Keratinocyte (primary cell): ENCODE results near the gene VRK1. TPM values are rescaled to one million over a fixed set of nuclear protein-coding genes. Genes with fewer than 3 reads are reported as not detected.

Experiments
- DNase-seq: peaks from one replicate; pipeline ENCODE4 v3.0.0-alpha.2; 2011; ENCODE audit warnings: low read depth, missing footprints, low spot score
- FAIRE-seq: peaks from 2 replicates; lab custom pipeline; 2011; peaks lifted over from hg19 to GRCh38; lab: Jason Lieb, UNC
- H2AFZ ChIP-seq: 2 replicates; pipeline ENCODE4 v1.6.0; 2012; ENCODE audit warnings: low read length, control low read depth, inconsistent platforms; ENCODE audit not compliant: control insufficient read depth
- H3K27ac ChIP-seq: 2 replicates; pipeline ENCODE4 v1.5.1; 2011; ENCODE audit warnings: low read length; ENCODE audit not compliant: control insufficient read depth, insufficient read depth
- H3K27me3 ChIP-seq: 3 replicates; pipeline ENCODE4 v1.6.0; 2011; ENCODE audit warnings: low read length; ENCODE audit not compliant: control insufficient read depth, insufficient read depth; ENCODE audit errors: extremely low read depth
- H3K36me3 ChIP-seq, 2 experiments: 2 replicates in 1 of 2; 3 replicates in 1 of 2; pipeline ENCODE4 v1.5.1; 2011; ENCODE audit warnings: low read length in 2 of 2, mild to moderate bottlenecking in 1 of 2; ENCODE audit not compliant: control insufficient read depth in 2 of 2, insufficient read depth in 2 of 2; ENCODE audit errors: extremely low read depth in 1 of 2
- H3K4me1 ChIP-seq: 3 replicates; pipeline ENCODE4 v1.5.1; 2011; ENCODE audit warnings: low read length; ENCODE audit not compliant: control insufficient read depth, insufficient read depth; ENCODE audit errors: extremely low read depth
- H3K4me2 ChIP-seq: 3 replicates; pipeline ENCODE4 v1.6.0; 2011; ENCODE audit warnings: low read depth, low read length; ENCODE audit not compliant: control insufficient read depth, insufficient read depth; ENCODE audit errors: extremely low read depth
- H3K4me3 ChIP-seq, 3 experiments: fragments of 200-600 bp in 1 of 3; sonication (generic) in 1 of 3; 2 replicates in 2 of 3; 3 replicates in 1 of 3; pipeline ENCODE4 v1.5.1; 2011 to 2016; ENCODE audit warnings: low read length in 3 of 3, mild to moderate bottlenecking in 3 of 3, control low read depth in 2 of 3, inconsistent platforms in 1 of 3, low read depth in 1 of 3, mixed read lengths in 1 of 3, mixed run types in 1 of 3, moderate library complexity in 1 of 3; ENCODE audit not compliant: control insufficient read depth in 2 of 3, insufficient read depth in 2 of 3; ENCODE audit errors: extremely low read depth in 1 of 3
- H3K79me2 ChIP-seq: 2 replicates; pipeline ENCODE4 v1.6.0; 2012; ENCODE audit warnings: low read length; ENCODE audit not compliant: control insufficient read depth, insufficient read depth
- H3K9ac ChIP-seq: 3 replicates; pipeline ENCODE4 v1.6.0; 2011; ENCODE audit warnings: low read length; ENCODE audit not compliant: control insufficient read depth, insufficient read depth; ENCODE audit errors: extremely low read depth
- H3K9me1 ChIP-seq: 3 replicates; pipeline ENCODE4 v1.6.0; 2011; ENCODE audit warnings: low read length; ENCODE audit not compliant: control insufficient read depth, insufficient read depth; ENCODE audit errors: extremely low read depth
- H3K9me3 ChIP-seq: 2 replicates; pipeline ENCODE4 v1.5.1; 2012; ENCODE audit warnings: low read depth, low read length; ENCODE audit not compliant: control insufficient read depth
- H4K20me1 ChIP-seq: 3 replicates; pipeline ENCODE4 v1.6.0; 2011; ENCODE audit warnings: low read length; ENCODE audit not compliant: control insufficient read depth, insufficient read depth; ENCODE audit errors: extremely low read depth
- EZH2 ChIP-seq: IDR thresholded peaks from one replicate; pipeline ENCODE4 v1.6.1; 2012; ENCODE audit warnings: inconsistent platforms, mild to moderate bottlenecking, low read length, moderate library complexity
- dilution Hi-C: fragments of 300-500 bp; cut with MboI; formaldehyde crosslinking; loops from one replicate; pipeline ENCODE4 v1.7.0; 2020; ENCODE audit warnings: low sequenced_read_pairs; ENCODE audit not compliant: extremely low pct_ligation_motif_present
- polyA plus RNA-seq, 5 experiments: library from polyadenylated mRNA; depleted of rRNA in 3 of 5; stranded (reverse) in 3 of 5; stranded (forward) in 1 of 5; unstranded in 1 of 5; fragments of >200 nt; gene quantifications; 1 replicate in 1 of 5; 2 replicates in 3 of 5; 3 replicates in 1 of 5; pipeline versions ENCODE4 v1.2.1 to v1.2.3, GENCODE V29; 2011 to 2012; ENCODE audit warnings: missing spikeins in 2 of 5, low read depth in 1 of 5, low replicate concordance in 1 of 5
- TF ChIP-seq, protein P1 (sequence below), 3 experiments: IDR thresholded peaks in 1 of 3; conservative IDR thresholded peaks in 1 of 3; optimal IDR thresholded peaks in 1 of 3; 2 replicates in 2 of 3; 3 replicates in 1 of 3; pipeline versions ENCODE3 to v1.5.1; 2011; ENCODE audit warnings: low read length in 3 of 3, mild to moderate bottlenecking in 3 of 3, moderate library complexity in 2 of 3, control low read depth in 1 of 3, inconsistent platforms in 1 of 3; ENCODE audit not compliant: insufficient read depth in 2 of 3; ENCODE audit errors: extremely low read depth in 1 of 3

The VRK1 gene
- polyA plus RNA-seq, 1 donor (not counting 4 experiments of a cell fraction or from before 2014, with no cell fraction given), result 27.1 TPM

DNA sequence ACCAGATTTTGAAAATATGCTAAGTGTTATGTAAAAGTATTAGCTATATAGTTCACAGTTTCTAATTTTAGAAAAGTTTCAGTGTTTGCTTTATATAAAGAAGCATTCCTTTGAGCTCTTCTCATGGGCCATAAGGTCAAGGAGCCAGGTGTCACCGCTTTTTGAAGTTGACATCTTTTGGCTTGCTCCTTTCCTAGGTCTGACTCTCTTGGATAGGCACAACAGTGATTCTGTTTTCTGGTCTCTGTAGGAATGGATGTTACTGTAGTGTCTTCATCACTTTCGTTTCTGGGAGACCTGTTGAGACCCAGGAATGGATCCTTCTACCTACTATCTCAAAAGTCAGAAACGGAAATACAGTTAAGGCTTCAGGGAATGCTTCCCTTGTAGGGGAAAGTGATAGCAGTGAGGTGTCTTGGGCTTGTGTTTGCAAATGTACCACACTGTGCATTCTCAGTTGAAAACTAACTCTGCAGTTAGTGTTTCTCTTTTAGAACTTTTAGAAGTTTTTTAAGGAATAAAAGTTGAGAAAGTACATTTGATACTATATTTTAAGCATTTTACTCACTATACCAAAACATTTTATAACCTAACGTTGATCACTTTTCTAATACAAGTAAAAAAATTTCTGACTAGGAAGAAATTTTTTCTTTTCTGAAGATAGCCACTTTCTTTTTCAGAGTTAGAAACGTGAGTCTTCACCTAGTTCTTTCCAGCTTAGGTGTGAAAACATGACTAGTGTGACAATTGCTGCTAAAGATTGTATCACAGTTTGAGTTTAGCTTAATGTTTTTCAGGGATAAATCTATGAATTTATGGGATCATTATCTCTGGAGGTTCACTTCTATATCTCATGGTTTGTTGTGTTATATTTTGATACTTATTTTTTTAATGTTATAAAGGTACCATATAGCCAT is 20.8 kb downstream of the VRK1 start:
- peak; percentile 32 for FAIRE-seq
- peak overlapping the region; percentile 41 for H3K4me2 ChIP-seq

DNA sequence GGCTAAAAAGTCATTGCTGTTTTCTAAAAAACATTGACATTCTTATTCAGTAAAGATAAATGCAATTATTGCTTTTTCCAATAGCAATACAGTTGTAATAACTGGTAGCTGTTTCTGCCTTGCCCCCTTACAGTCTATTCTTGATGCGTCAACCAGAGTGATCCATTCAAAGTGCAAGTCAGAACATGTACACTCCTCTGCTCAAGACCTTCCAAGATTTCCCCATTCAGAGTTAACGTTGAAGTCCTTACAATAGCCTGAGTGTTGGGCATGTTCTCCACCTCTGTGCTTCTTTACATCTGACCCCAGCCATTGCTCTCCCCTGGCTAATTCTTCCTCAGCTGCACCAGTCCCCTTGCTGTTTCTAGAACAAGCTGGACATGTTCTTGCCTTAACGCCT is 24.3 kb downstream of the VRK1 start:
- Histone ChIP-seq H3K9me1 (no peaks in the 10 kb centered on the region), H3K79me2 (peaks cover 68% of the 10 kb centered on the region)

More for the DNA sequence above, 20.8 kb downstream of the VRK1 start:
- Histone ChIP-seq H3K36me3 (no peaks in the 10 kb centered on the region), H3K9me1 (no peaks in the 10 kb centered on the region), H3K79me2 (peaks cover 78% of the 10 kb centered on the region), H3K4me1 (peaks cover 12% of the 10 kb centered on the region), H3K9me3 (no peaks in the 10 kb centered on the region), H3K27ac (no peak overlapping the region), H3K27me3 (no peaks in the 10 kb centered on the region), H3K4me3 (no peak overlapping the region), H3K9ac (no peak overlapping the region), H2AFZ (peak overlapping the region; percentile 6), H4K20me1 (no peaks in the 10 kb centered on the region)
- no peak for DNase-seq
- TF ChIP-seq, protein P1, sequence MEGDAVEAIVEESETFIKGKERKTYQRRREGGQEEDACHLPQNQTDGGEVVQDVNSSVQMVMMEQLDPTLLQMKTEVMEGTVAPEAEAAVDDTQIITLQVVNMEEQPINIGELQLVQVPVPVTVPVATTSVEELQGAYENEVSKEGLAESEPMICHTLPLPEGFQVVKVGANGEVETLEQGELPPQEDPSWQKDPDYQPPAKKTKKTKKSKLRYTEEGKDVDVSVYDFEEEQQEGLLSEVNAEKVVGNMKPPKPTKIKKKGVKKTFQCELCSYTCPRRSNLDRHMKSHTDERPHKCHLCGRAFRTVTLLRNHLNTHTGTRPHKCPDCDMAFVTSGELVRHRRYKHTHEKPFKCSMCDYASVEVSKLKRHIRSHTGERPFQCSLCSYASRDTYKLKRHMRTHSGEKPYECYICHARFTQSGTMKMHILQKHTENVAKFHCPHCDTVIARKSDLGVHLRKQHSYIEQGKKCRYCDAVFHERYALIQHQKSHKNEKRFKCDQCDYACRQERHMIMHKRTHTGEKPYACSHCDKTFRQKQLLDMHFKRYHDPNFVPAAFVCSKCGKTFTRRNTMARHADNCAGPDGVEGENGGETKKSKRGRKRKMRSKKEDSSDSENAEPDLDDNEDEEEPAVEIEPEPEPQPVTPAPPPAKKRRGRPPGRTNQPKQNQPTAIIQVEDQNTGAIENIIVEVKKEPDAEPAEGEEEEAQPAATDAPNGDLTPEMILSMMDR (optimal IDR thresholded peaks at IDR 0.05 in 1 of 3, IDR thresholded peaks at IDR 0.05 in 1 of 3, conservative IDR thresholded peaks at IDR 0.05 in 1 of 3; ENCODE audit: extremely low read depth in 1 of 3, insufficient read depth in 2 of 3, low read length in 3 of 3), result no peak
- TF ChIP-seq EZH2, result no peak
- dilution Hi-C loops, result no loop called here

More for the DNA sequence above, 24.3 kb downstream of the VRK1 start:
- H3K27me3 ChIP-seq, result no peaks in the 10 kb centered on the region
- H3K4me3 ChIP-seq, result no peak overlapping the region
- peak overlapping the region; percentile 38 for H3K4me2 ChIP-seq
- H4K20me1 ChIP-seq, result no peaks in the 10 kb centered on the region
- H3K4me1 ChIP-seq, result peaks cover 25% of the 10 kb centered on the region
- FAIRE-seq, result peak; percentile 97
- H3K9ac ChIP-seq, result no peak overlapping the region
- H3K9me3 ChIP-seq, result no peaks in the 10 kb centered on the region
- H3K27ac ChIP-seq, result peak overlapping the region; percentile 50
- no peaks in the 10 kb centered on the region for H3K36me3 ChIP-seq
- TF ChIP-seq EZH2, result no peak
- TF ChIP-seq, protein P1 (optimal IDR thresholded peaks at IDR 0.05 in 1 of 3, IDR thresholded peaks at IDR 0.05 in 1 of 3, conservative IDR thresholded peaks at IDR 0.05 in 1 of 3; ENCODE audit: extremely low read depth in 1 of 3, insufficient read depth in 2 of 3, low read length in 3 of 3), result no peak
- no peak overlapping the region for H2AFZ ChIP-seq
- peak; percentile 59 for DNase-seq
- dilution Hi-C loops, result no loop called here
